ENCODE data around the gene TCF21. TPM values are rescaled to one million over a fixed set of nuclear protein-coding genes. Genes with fewer than 3 reads are reported as not detected.

Gene TCF21
- total and polyA plus RNA-seq, 2 of the 4 experiments (the other 2 are of a cell fraction) = 6.6 to 10.0 TPM

DNA sequence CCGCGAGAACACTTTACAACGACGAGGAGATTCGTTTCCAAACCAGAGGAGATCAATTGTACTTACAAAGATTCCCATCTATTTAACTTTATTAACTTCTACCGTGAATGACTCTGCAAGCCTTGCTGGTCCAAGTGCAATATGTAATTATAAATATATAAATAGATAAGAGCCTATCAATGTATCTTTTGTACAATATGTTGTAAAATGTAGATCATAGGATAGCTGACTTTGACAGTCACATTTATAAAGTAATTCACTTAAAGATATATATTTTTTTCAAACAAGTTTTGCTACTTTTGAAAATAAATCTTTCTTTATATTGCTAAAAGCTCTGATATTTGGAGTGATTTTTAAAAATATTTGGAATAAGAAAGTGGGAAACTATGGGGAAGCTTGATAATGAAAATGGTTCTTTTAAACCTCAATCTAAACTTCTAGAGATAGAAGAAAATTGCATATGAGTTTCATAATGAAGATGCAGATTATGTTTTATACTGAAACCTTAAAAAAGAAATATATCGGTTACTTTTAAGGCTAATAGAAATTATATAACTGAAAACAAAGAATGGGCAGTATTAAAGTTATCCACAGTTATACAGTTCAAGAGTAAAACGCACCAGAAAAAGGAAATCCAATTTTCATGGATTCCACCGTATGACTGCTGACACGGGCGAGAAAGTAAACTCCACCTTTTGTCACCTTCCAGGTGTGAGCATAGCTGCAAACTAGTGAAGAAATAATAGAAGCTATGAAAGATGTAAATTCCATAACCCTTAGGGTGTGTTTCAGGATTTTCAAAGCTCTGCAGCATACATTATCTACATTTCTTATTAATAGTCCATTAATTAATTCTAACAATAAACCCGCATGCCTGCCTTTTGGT, 3.3 kb downstream of the TCF21 start (continued):
- no peak for TF ChIP-seq ELK1 (IDR thresholded peaks at IDR 0.05; ENCODE audit: borderline replicate concordance, low read depth, low read length)
- TF ChIP-seq MXI1 (IDR thresholded peaks at IDR 0.05; ENCODE audit: borderline replicate concordance, low read depth, low read length) = no peak

Measured in IMR-90 (cell line).